ENCODE results near the gene CRX.
"Not testable (repeated sequence)": the region's sequence is repeated elsewhere in the genome, so short reads cannot be mapped to it uniquely, and the experiment has no call there.

DNA sequence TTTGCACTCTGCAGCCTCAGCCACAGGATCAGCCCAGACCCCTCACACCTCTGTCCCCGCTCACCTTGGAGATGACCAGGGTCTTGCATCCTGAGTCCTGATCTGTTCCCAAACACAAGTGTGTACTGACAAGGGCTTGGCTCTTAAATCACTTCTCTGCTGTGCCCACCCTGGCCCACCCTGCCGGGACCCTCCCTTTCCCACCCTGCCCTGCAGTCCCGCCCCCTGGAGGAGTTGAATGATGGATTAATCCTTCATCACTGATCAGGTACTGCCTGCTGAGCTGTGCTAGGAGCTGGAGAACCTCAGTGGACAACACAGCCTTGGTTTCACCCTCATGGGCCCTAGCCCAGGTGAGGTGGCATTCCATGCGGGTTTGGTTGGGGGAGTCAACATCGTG, 17.3 kb upstream of the CRX start, which contains the start of gene TPRX1:
- TF ChIP-seq POLR2A, POU2F2, POLR2AphosphoS5 (IDR thresholded peaks at IDR 0.05; ENCODE audit: low read depth, low read length): not testable (repeated sequence)

All from GM12891 (cell line).